WERI-Rb-1 (cell line): ENCODE results near the gene PTPRN2.

Experiments used
- DNase-seq: peaks from one replicate; pipeline ENCODE4 v3.0.0-alpha.2; 2020
- H3K27ac ChIP-seq: fragments of 250-450 bp; sonication (Bioruptor Pico); 2 replicates; pipeline ENCODE4 v1.5.1; 2020; ENCODE audit warnings: mild to moderate bottlenecking, moderate library complexity
- H3K27me3 ChIP-seq: fragments of 250-450 bp; sonication (Bioruptor Pico); 2 replicates; pipeline ENCODE4 v1.5.1; 2021; ENCODE audit warnings: mild to moderate bottlenecking, low read depth, moderate library complexity; ENCODE audit not compliant: insufficient read depth, severe bottlenecking
- H3K36me3 ChIP-seq: fragments of 250-450 bp; sonication (Bioruptor Pico); 2 replicates; pipeline ENCODE4 v1.5.1; 2020; ENCODE audit warnings: mild to moderate bottlenecking, moderate library complexity
- H3K4me3 ChIP-seq: 2 replicates; pipeline ENCODE4 v1.5.1; 2011; ENCODE audit warnings: low read depth, mild to moderate bottlenecking, control low read depth, low read length
- H3K9me3 ChIP-seq: fragments of 250-450 bp; sonication (Bioruptor Pico); 2 replicates; pipeline ENCODE4 v1.5.1; 2021; ENCODE audit warnings: mild to moderate bottlenecking, moderate library complexity; ENCODE audit not compliant: severe bottlenecking
- TF ChIP-seq, protein P1 (sequence below): IDR thresholded peaks from 2 replicates; pipeline ENCODE4 v1.5.1; 2011; ENCODE audit warnings: low read depth, mild to moderate bottlenecking, control low read depth, inconsistent platforms, low read length

PTPRN2 gene

DNA sequence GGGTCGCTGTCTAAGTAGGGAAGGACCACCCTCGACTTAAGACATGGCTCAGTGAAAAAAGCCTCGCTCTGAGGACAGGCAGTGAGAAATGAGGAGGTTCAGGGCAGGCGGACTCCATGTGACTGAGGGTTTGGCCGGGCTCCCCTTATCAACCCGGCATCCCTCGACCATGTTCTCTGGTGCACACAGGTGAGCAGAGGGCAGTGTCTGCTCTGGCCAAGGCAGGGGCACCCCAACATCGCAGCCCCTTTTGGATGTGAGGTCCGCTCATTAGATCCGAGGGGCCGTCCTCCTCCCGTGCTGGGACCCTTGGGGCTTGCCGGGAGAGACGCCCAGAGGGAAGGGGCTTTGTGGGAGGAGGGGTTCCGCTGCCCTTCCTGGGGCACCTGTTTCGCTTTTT, 775.7 kb downstream of the PTPRN2 start:
- H3K4me3 ChIP-seq = no peak overlapping the region
- H3K9me3 ChIP-seq = no peaks in the 10 kb centered on the region
- no peak overlapping the region for H3K27ac ChIP-seq
- no peak for DNase-seq
- TF ChIP-seq, protein P1, sequence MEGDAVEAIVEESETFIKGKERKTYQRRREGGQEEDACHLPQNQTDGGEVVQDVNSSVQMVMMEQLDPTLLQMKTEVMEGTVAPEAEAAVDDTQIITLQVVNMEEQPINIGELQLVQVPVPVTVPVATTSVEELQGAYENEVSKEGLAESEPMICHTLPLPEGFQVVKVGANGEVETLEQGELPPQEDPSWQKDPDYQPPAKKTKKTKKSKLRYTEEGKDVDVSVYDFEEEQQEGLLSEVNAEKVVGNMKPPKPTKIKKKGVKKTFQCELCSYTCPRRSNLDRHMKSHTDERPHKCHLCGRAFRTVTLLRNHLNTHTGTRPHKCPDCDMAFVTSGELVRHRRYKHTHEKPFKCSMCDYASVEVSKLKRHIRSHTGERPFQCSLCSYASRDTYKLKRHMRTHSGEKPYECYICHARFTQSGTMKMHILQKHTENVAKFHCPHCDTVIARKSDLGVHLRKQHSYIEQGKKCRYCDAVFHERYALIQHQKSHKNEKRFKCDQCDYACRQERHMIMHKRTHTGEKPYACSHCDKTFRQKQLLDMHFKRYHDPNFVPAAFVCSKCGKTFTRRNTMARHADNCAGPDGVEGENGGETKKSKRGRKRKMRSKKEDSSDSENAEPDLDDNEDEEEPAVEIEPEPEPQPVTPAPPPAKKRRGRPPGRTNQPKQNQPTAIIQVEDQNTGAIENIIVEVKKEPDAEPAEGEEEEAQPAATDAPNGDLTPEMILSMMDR = no peak
- no peaks in the 10 kb centered on the region for H3K27me3 ChIP-seq
- no peaks in the 10 kb centered on the region for H3K36me3 ChIP-seq

DNA sequence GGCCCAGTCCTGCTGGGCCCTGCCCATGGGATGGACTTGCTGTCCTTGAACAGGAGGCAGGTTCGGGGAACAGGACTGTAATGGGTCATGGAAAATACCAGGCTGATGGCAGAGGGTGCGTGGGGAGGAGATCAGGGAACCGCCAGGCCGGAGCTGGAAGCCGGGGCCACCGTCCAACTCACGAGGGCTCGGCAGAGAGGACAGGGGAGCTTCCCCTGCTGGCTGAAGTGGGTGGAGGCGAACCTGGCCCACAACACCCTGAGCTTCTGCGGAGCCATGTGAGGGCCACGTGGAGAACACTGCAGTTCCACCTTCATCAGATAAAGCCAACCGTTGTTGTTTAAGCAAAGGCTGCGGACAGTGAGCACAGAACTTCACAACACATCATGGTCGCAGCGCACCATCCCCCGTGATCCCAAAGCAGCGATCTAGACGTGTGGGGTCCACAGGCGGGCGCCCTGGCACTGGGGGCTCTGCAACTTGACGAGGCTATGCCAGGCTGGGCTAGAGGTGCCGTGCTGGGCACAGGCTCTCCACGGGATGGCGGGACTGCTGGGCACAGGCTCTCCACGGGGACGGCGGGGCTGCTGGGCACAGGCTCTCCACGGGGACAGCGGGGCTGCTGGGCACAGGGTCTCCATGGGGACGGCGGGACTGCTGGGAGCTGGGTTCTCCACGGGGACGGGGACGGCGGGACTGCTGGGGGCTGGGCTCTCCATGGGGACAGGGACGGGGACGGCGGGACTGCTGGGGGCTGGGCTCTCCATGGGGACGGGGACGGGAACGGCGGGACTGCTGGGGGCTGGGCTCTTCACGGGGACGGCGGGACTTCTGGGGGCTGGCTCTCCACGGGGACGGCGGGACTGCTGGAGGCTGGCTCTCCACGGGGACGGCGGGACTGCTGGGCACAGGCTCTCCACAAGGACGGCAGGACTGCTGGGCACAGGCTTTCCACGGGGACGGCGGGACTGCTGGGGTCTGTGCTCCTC, 777.5 kb downstream of the PTPRN2 start:
- DNase-seq = no peak
- Histone ChIP-seq H3K4me3 (no peak overlapping the region), H3K27ac (no peak overlapping the region), H3K36me3 (no peaks in the 10 kb centered on the region), H3K27me3 (no peaks in the 10 kb centered on the region), H3K9me3 (no peaks in the 10 kb centered on the region)
- TF ChIP-seq, protein P1 = no peak

DNA sequence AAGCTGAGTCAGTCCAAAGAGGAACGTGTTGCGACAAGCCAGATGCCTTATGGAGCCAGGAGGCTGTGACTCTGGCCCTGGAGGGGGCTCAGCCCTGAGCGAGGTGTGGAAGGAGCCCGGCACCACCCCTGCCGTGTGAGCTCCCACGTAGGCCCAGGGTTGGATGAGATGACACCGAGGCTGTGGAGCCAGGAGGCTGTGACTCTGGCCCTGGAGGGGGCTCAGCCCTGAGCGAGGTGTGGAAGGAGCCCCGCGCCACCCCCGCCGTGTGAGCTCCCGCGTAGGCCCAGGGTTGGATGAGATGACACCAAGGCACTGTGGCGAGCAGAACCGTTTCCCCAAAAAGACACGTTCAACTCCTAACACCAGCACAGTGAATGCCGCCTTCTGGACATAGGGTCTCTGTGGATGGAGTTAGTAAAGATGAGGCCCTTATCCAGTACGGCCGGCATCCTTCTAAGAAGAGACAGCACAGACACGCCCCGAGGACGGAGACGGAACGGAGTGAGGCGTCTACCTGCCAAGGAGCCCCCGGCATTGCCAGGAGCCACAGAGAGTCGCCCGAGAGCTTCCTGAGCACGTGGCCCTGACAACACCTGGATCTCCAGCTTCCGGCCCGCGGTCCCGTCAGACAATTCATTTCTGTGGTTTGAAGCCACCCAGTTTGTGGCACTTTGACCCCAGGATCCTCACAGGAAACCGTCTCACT, 778.3 kb downstream of the PTPRN2 start:
- H3K4me3 ChIP-seq = no peak overlapping the region
- TF ChIP-seq, protein P1 = no peak
- H3K36me3 ChIP-seq = no peaks in the 10 kb centered on the region
- H3K27me3 ChIP-seq = no peaks in the 10 kb centered on the region
- no peak overlapping the region for H3K27ac ChIP-seq
- no peak for DNase-seq
- no peaks in the 10 kb centered on the region for H3K9me3 ChIP-seq

DNA sequence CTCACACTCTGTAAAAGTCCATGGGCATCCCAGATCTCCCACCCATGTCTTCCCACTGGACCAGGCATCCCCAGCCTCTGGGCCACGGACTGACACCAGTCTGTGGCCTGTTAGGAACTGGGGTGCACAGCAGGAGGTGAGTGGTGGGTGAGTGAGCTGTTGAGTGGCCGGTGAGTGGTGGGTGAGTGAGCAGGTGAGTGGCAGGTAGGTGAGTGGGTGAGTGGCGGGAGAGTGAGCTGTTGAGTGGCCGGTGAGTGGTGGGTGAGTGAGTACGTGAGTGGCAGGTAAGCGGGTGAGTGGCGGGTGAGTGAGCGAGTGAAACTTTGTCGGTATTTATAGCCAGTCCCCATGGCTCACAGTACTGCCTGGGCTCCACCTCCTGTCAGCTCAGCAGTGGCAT, 779.6 kb downstream of the PTPRN2 start:
- no peaks in the 10 kb centered on the region for H3K36me3 ChIP-seq
- TF ChIP-seq, protein P1 = no peak
- no peak for DNase-seq
- H3K9me3 ChIP-seq = no peaks in the 10 kb centered on the region
- no peak overlapping the region for H3K4me3 ChIP-seq
- no peak overlapping the region for H3K27ac ChIP-seq
- H3K27me3 ChIP-seq = no peaks in the 10 kb centered on the region

DNA sequence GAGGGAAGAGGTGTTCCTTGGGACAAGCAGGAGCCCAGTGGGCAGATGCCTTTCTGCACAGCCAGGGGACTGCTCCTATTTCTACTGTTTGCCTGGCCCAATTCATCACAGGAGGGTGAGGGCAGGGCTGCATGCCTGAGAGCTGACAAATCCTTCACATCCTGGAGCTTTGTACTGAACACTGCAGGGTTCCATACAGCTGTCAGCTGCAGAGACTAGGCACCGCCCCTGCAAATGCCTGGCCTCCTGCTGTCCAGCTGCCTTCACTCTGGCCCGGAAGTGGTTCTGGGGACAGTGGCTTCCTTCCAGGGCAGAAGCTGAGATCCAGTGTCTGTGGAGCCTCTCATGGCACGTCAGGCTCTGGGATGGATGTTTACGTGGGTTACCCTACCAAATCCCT, 780.1 kb downstream of the PTPRN2 start:
- H3K9me3 ChIP-seq = no peaks in the 10 kb centered on the region

More for the DNA sequence above, 780.1 kb downstream of the PTPRN2 start:
- H3K4me3 ChIP-seq = no peak overlapping the region
- H3K27me3 ChIP-seq = no peaks in the 10 kb centered on the region
- no peaks in the 10 kb centered on the region for H3K36me3 ChIP-seq
- TF ChIP-seq, protein P1 = no peak
- no peak for DNase-seq
- H3K27ac ChIP-seq = no peak overlapping the region
